GM18502 (cell line): Measurements from ENCODE around the gene FAM83E.
"Not testable (repeated sequence)": the region's sequence is repeated elsewhere in the genome, so short reads cannot be mapped to it uniquely, and the experiment has no call there.

ENCODE experiments used
- ATAC-seq: cut with Tn5 transposase; IDR thresholded peaks from one replicate; pipeline ENCODE4 v1.9.1; 2021; ENCODE audit warnings: mild to moderate bottlenecking; ENCODE audit not compliant: unreplicated experiment, poor library complexity

FAM83E gene

DNA sequence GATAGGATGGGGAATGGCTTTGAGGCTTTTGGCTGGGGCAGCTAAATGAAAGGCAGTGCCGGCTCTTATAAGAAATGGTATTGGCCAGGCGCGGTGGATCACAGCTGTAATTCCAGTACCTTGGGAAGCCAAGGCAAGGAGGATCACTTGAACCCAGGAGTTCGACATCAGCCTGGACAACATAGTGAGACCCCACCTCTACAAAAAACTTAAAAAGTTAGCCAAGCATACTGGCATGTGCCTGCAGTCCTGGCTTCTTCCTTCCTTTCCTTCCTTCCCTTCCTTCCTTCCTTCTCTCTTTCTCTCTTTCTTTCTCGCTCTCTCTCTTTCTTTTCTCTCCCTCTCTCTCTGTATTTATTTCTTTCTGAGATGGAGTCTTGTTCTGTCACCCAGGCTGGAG lies 28.0 kb upstream of the FAM83E start:
- ATAC-seq, result no peak

DNA sequence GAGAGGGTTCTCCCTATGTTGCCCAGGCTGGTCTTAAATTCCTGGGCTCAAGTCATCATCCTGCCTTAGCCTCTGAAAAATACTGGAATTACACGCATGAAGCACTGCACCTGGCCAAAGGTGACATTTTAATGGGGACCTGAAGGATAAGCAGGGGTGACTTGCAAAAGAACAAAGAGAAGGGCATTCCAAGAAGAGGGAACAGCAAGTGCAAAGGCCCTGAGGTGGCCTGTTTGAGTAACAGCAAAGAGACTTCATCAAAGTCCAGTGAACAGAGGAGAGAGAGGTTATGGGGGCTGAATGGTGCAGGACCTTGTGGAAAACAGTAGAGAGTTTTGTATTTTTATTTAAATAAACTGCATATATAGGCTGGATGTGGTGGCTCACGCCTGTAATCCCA lies 27.0 kb upstream of the FAM83E start:
- no peak for ATAC-seq

DNA sequence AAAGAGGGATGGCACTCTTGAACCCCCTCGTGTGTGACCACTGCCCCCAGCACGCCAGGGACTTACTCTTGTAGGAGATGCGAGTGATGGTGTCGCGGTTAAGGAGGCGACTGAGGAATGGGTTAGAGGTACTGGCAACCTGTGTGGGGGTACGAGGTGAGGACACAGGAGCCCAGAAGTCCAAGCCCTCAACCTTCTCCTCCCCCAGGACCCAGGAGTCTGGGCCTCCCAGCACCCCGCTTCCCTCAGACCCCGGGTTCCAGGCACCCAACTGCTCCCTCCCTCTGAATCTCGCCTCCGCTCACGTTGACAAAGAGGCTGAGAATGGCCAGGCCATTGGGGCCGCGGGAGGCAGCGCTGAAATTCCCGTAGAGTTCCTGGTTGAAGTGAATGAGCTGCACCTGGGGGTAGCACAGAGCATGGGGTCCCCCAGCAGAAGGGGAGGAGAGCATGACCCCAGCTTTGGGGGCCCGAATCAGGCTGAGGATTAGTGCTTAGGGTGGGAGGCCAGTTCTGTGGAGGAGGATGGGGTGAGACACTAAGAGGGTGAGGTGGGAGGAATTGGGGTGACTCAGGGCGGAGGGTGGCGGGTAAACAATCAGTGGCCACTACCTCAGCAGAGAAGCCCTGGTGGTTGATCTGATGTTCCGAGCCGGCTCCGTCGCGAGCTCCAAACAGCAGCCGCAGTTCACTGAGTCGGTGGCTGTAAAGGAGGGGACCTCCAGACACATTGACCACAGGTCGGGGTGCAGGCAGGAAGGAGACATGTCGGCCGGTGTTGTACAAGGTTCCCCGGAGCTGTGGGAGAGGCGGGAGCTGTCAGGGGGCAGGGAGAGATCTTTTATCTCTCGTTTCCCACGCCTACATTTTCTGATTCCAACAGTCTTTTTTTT lies 24.9 kb upstream of the FAM83E start:
- ATAC-seq, result no peak

DNA sequence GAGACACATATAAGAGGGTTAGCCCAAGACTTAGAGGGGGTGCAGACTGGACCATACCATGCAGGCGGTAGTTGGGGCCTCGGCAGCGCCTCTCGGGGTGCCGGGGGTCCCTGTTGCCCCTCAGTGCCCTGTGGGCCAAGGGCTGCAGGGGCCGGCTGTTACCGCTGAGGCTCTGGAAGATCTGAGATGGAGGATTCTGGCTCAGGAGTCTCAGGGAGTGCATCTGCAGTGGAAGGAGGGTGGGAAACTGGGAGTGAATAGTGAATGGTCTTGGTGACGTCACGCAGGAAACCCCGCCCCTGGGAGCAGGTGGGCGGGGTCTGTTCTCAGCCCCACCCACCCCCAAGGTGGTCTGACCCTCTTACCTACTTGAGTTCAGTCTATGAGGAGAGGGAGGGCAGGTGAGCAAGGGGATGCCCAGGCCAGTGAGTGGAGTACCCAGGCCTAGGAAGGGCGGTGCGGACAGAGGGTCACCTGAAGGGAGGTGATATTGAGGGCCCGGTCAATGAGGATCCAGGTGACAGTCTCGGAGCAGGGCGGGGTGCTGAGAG lies 24.0 kb upstream of the FAM83E start:
- ATAC-seq, result no peak

DNA sequence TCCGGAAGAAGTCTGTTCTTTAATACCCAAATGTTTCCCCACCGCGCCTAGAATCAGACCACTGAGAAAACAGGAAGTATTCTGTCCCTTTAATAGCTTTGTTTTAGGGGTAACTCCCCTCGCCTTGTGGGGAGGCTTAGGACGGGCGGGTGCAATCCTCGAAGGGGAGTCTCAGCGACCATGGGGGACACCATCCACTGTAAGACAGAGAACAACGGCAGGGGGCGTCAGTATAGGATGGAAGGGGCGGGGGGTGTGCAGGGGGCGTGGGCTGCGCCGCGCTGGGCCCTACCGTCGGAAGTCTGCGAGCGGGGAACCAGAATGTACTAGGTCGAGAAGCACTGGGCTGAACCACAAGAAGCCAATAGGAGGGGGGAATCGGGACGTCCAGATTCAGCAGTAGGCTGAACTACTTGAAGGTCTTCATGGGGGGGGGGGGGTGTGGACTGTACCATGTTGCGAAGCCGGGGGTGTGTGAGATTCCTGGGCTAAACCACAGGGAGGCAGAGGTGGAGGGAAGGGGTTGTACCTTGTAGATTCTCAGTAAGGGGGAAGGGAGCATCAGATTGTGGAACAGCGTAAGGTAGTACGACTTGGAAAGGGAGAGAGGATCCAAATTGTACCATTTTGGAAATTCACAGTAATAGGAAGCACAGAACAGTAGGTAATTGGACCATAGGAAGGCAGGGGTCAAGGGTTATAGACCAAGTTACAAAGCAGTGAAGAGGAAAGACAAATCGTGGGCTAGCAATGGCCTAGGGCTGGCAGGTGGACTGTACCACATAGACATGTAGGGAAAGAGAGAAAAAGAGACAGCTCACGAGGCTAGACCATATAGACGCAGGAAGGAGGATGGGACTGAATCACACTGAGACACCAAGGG lies 23.3 kb upstream of the FAM83E start:
- ATAC-seq, result peak; percentile 22

DNA sequence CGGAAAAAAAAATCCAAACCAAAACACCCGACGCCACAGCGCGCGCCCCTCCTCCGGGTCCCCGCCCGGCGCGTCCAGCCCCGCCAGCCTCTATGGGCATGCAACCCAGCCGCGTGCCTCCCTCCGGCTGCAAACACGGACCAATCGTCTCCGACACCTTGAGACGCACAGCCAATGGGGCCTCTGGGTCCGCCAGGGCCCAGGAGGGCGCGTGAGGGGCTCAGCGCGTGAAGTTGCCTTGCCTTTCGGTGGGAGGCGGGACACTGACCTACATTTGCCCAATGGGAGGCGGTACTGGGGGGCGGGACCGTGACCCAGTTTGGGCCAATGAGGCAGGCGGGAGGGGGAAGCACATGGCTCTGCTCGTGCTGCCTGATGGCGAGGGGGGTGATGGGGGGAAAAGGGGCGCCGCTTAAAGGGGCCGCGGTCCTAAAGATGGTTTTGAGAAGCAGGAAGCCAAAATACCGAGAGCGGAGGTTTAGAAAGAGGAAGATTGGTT lies 22.6 kb upstream of the FAM83E start:
- peak; percentile 68 for ATAC-seq

DNA sequence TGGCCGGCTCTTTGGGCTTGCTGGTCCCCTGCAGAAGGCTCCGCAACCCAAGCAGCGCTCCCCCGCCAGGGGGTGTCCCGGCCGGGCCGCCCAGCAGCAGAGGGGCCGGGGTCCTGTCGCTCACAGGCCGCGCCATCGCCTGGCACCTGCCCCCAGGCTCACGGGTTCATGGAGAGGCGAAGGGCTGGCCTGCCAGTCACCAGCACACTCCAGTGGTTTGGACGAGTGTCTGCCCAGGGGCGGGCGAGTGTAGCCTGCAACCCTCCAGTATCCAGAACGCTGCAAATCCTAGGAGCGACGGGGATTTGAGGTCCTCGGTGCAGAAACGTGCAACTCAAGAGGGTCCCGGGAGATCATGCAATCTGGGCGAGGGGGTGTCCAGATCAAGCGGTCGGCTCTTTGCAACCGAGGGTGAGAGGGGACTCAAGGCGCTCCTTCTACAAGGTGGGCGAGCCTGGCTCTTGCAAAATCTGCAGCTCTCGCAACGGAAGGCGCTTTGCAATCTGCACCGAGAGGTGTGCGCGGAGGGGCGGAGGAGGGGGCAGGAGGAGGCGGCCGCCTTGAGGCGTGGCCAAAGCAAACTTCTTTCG lies 22.1 kb upstream of the FAM83E start, which contains the start of gene DBP:
Gene DBP (minus strand): TSS at position 521 of the 590 bp plus-strand sequence. CDS start 385 bp downstream, at position 136.
- no peak for ATAC-seq

DNA sequence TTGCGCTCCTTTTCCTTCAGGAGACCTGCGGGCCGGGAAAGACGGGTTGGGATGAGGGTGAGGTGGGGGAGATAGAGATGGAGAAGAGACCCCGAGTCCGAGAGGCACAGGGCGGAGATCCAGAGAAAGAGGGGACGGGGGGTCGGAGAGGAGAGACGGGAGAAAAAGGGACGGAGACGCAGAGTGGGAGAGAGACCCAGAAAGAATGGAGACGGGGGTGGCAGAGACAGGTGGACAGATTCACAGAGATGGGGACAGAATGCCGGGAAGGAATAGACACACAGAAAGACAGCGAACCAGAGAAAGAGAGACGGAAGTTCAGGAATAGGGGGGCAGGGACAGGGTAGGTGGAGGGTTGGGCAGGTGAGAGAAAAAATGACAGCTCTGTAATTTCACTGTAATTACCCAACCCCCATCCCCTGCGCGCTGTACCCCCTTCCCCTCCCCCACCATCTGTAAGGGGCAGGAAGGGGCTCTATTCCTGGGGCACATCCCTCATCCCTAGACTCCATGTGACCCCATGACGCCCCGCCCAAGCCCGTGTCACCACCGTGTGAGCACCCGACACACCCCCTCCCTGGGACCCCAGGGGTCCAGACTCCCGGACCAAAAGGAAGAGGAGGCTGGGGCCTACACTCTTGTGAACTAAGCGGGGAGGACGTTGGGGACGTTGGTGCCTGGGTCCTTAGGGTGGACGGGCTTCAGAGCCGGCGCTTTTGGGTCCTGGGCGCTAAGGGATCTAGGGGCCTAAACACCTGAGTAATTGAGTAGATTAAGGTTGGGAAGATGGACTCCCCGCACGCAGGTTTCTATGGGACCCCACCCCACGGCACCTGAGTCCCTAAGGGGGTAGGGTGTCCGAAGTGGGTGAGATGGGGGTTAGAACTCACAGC lies 21.3 kb upstream of the FAM83E start:
- ATAC-seq, result no peak

DNA sequence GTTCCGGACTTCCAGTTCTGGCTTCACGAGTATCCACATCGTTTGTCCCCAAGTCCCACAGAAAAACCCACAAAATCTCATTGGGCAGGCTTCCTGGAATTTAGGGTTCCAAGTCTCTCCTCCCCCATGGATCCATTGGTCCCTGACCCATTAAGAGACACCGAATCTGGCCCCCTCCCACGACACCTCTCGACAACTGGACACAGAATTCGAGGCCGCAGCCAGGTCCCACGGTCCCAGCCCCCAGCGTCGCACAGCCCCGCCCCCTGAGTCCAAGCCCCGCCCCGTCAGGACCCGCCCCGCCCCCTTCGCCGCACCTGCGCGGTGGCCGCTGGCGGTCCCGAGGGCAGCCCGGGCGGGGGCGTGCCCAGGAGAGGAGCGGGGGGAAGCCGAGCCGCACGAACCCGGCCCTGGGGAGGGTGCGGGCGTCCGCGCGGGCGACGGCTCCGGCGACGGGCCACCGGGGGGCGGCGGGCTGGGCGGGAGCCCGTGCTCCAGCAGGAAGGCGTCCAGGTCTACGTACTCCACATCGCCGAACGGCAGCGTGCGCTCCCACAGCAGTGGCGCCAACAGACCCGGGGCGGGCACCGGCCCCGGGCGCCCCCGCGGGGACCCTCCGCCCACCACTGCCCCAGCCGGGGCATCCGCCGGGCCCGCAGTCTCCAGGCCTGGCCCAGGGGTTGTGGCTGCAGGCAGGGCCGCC lies 20.5 kb upstream of the FAM83E start:
- no peak for ATAC-seq

DNA sequence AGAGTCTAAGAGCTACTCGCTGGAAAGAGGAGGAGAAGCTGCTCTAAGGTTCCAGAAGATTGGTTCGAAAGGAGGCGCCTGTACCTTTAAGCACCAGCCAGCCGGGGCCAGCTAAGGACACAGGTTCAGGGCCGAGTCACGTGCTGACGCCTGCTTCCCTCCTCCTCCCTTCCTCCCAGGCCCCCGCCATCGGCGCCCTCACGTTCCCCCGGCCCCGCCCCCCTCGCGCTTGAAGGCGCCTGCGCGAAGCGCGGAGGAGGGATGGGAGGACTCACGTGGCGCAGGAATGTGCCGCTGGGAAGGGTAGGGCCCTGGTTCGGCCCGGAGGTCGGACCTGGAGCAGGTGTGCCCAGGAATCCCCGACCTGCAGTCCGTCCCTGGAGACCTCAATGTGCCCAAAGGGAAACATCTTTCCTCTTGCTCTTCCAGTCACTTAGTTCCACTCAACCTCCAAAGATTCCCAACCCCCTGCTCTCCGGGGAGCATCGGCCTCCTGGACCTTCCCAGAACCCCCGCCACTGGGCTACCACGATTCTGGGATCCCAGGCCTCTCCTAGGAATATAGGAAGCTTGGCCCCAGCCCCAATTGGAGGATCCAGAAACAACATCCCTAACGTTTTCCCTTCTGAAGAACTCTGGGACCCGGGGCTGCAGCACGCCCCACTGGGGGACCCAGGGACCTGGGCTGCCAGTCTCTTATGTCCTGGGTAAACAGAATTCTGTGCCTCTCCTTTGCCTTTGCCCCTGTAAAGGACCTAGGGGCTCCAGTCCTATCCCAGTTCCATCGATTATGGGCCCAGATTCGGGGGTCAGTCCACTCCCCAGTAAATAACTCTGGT lies 19.8 kb upstream of the FAM83E start:
- peak; percentile 39 for ATAC-seq

DNA sequence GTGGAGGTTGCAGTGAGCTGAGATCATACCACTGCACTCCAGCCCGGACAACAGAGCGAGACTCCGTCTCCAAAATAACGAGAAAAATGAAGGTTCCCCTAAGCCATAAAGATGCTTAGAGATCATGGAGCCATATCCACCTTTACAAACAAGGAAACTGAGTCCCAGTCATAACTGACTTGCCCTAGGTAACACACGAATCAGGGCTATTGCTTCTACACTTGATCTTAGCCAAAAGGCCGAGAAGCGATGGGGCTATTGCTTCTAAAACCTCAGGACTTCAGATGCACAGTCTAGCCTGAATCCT lies 19.1 kb upstream of the FAM83E start:
- ATAC-seq, result no peak

DNA sequence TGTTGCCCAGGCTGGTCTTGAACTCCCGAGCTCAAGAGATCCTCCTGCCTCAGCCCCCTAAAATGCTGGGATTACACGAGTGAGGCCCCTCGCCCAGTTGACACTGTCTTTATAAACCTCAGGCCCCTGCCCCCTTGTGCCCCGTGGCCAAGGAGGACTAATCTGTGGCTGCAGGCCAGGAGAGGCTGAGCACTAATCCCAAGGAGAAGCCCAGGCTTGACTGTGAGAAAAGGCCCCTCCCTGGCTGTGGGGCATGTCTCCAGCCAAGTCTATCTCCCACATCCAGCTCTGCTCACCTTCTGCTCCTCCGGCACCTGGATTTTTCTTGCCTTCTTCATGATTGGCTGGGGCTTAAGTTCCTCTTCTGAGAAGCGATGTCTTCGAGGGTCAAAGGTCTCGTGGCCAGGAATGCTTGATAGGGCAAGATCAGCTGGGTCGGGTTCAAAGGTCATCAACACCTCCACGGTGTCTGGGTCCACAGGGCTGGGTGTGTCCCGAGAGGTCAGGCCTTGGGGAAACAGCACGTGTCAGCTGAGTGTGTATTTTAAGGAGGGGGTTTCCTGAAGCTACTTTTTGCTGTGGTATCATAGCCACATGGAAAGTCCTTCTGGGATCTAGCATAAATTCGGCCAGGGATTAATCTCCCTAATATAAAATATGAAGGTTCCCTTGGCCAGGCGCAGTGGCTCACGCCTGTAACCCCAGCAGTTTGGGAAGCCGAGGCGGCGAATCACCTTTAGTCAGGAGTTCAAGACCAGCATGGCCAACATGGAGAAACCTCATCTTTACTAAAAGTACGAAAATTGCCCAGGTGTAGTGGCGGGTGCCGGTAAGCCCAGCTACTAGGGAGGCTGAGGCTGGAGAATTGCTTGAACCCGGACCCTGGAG lies 18.5 kb upstream of the FAM83E start:
- ATAC-seq, result no peak

DNA sequence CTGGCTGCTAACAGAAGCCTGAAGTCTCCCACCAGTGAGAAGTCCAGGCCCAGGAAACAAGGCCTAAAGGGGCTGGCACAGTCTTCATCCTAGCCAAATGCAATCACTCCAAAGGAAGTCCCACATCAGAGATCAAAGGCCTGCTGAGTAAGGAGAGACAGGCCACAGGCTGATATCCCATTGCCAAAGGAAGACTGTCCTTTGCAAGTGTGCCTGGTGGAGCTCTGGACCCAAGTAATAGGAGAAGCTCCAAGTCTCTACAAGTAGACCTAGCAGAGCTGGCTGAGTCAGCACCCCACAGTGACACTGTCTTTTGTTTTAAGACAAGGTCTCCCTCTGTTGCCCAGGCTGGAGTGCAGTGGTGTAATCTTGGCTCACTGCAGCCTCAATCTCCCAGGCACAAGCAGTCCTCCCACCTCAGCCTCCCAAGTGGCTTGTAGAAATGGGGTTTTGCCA lies 17.8 kb upstream of the FAM83E start:
- no peak for ATAC-seq

DNA sequence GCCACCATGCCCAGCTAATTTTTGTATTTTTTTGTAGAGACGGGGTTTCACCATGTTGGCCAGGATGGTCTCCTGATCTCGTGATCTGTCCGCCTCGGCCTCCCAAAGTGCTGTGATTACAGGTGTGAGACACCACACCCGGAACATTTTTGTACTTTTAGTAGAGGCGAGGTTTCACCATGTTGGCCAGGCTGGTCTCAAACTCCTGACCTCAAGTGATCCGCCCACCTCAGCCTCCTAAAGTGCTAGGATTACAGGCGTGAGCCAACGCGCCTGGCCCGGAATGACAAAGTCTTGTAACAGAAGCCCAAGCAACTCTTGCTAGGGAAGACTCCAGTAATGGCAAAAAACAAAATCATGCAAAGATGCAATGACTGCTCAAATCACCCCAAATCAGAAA lies 17.4 kb upstream of the FAM83E start:
- ATAC-seq, result not testable (repeated sequence)

DNA sequence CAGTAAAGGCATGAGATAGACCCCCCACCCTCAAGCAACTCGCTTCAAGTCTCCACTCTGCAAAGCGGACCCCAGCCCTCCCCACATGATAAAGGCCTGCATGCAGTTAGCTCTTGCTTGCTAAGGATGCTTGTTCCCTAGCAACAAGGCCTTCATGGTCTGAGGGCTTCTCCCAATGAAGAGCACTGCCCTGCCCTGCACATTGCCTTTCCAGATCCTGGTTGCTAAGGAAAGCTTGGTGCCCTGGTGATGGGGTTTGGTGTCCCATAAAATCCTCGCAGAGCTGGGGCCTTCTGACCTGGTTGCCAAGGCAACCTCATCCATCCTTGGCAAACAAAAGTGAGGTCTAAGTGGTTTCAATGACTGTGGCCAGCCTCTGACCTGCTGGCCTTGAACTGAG lies 16.3 kb upstream of the FAM83E start:
- no peak for ATAC-seq

DNA sequence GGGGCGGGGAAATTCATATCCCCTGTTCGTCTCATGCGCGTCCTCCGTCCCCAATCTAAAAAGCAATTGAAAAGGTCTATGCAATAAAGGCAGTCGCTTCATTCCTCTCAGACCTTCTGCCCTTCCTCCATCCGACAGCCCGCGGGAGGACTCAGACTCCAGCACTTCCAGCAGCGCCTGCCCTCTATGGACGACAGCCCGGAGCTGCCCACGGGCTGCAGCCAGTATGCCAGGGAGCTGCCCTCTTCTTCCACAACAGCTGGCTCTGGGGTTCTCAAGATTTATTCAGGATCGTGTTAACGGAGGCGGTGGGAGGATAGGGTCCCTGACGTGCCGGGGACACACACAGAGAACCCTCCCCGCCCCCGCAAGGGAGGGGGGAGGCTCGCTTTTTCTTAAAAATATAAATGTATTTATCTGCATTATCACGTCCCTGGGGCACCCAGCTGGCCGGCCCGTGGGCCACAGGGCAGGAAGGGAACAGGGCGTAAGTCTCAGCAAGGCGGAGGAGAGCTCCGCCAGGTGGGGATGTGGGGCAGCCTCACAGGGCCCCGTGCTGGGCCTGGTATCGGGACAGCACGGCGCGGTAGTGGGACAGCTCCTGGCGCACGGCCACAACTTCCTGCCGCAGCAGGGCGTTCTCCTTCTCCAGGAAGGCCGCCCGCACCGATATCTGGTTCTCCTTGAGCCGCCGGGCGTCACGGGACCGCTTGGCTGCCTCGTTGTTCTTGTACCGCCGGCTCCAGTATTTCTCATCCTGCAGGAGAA lies 15.6 kb upstream of the FAM83E start:
- no peak for ATAC-seq
